Activated T-cell treated with anti-CD3 and anti-CD28 coated beads, Interleukin-2, amount 50 U/mL, for 24 hours (primary cell): ENCODE results near the gene GABARAPL1.
A peak's percentile ranks its signal among the peaks of the same experiment; 100 is the strongest.

Experiments
- DNase-seq: peaks from one replicate; pipeline ENCODE4 v3.0.0-alpha.2; 2020
- H3K27ac Mint-ChIP-seq: 2 replicates; pipeline ENCODE4 v1.8.0; 2020; ENCODE audit warnings: mild to moderate bottlenecking, mixed read lengths
- H3K27me3 Mint-ChIP-seq: 2 replicates; pipeline ENCODE4 v1.8.0; 2020; ENCODE audit warnings: mixed read lengths
- H3K36me3 Mint-ChIP-seq: 2 replicates; pipeline ENCODE4 v1.8.0; 2020; ENCODE audit warnings: low read depth, mixed read lengths
- H3K4me1 Mint-ChIP-seq: 2 replicates; pipeline ENCODE4 v1.8.0; 2020; ENCODE audit warnings: low read depth, mixed read lengths
- H3K4me3 Mint-ChIP-seq: 2 replicates; pipeline ENCODE4 v1.8.0; 2020; ENCODE audit warnings: mild to moderate bottlenecking, moderate library complexity, mixed read lengths
- H3K9me3 Mint-ChIP-seq: 2 replicates; pipeline ENCODE4 v1.8.0; 2020; ENCODE audit warnings: mixed read lengths

Gene GABARAPL1

DNA sequence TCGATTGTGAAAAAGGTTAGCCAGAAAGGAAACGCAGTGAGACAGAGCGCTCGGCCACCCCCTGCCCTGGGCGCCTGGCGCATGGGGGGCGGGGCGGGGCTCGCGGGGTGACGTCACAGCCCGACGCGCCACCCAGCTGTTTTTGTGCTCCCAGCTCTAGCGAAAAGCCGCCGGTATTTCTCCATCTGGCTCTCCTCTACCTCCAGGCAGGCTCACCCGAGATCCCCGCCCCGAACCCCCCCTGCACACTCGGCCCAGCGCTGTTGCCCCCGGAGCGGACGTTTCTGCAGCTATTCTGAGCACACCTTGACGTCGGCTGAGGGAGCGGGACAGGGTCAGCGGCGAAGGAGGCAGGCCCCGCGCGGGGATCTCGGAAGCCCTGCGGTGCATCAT is at the start of gene GABARAPL1:
Gene GABARAPL1, plus strand, starts transcription at position 139 of the 393 bp plus-strand sequence. Its CDS starts 253 bp downstream, at position 392.
- H3K36me3 Mint-ChIP-seq = peaks cover 7% of the 10 kb centered on the region
- no peaks in the 10 kb centered on the region for H3K9me3 Mint-ChIP-seq

GRCh38 chr12:10163084-10163483 is 49.6 kb upstream of the GABARAPL1 start:
- Mint-ChIP-seq H3K27ac (no peak overlapping the region), H3K36me3 (no peaks in the 10 kb centered on the region), H3K9me3 (no peaks in the 10 kb centered on the region), H3K27me3 (no peaks in the 10 kb centered on the region), H3K4me3 (no peak overlapping the region), H3K4me1 (no peaks in the 10 kb centered on the region)
- DNase-seq = no peak

More for the DNA sequence above, at the start of gene GABARAPL1:
- Mint-ChIP-seq H3K4me3 (peak within 1 kb of the TSS; percentile 82), H3K27me3 (no peaks in the 10 kb centered on the region), H3K4me1 (peaks cover 32% of the 10 kb centered on the region), H3K27ac (peak within 1 kb of the TSS; percentile 96)
- DNase-seq = peak; percentile 86

GRCh38 chr12:10165421-10165820 is 47.3 kb upstream of the GABARAPL1 start:
- Mint-ChIP-seq H3K27ac (no peak overlapping the region), H3K4me1 (no peaks in the 10 kb centered on the region), H3K4me3 (no peak overlapping the region), H3K27me3 (no peaks in the 10 kb centered on the region), H3K36me3 (no peaks in the 10 kb centered on the region), H3K9me3 (no peaks in the 10 kb centered on the region)
- DNase-seq = no peak

- Mint-ChIP-seq H3K36me3 (no peaks in the 10 kb centered on the region), H3K4me3 (no peak overlapping the region), H3K9me3 (no peaks in the 10 kb centered on the region), H3K27ac (no peak overlapping the region), H3K27me3 (peaks cover 5% of the 10 kb centered on the region), H3K4me1 (no peaks in the 10 kb centered on the region)
- DNase-seq = no peak
Measured at GRCh38 chr12:10167599-10167998, 45.1 kb upstream of the GABARAPL1 start.

DNA sequence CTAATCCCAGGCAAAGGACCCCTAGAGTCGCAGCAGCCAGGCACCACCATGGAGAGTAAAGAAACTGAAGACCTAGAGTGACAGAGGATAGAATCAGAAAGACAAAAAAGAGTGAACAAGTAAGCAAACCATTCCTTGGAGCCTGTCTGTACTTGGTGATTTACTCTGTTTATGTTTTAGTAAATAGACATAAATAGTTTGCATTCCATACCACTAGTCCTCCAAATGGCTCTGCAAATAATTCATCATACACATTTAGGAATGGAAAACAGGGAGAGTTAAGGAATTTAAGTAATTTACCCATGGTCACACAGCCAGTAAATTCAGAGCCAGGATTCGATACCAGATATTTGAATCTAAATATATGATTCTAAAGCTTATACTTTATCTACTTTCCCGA is 43.6 kb upstream of the GABARAPL1 start:
- no peaks in the 10 kb centered on the region for H3K36me3 Mint-ChIP-seq
- H3K4me1 Mint-ChIP-seq = no peaks in the 10 kb centered on the region

GRCh38 chr12:10170216-10170615 is 42.5 kb upstream of the GABARAPL1 start:
- Mint-ChIP-seq H3K27ac (no peak overlapping the region), H3K4me1 (no peaks in the 10 kb centered on the region), H3K36me3 (no peaks in the 10 kb centered on the region), H3K4me3 (no peak overlapping the region), H3K27me3 (peaks cover 15% of the 10 kb centered on the region), H3K9me3 (no peaks in the 10 kb centered on the region)
- DNase-seq = no peak

More for the DNA sequence above, 43.6 kb upstream of the GABARAPL1 start:
- H3K4me3 Mint-ChIP-seq = no peak overlapping the region
- H3K27ac Mint-ChIP-seq = no peak overlapping the region
- DNase-seq = no peak
- H3K9me3 Mint-ChIP-seq = no peaks in the 10 kb centered on the region
- H3K27me3 Mint-ChIP-seq = peaks cover 9% of the 10 kb centered on the region

- peaks cover 20% of the 10 kb centered on the region for H3K27me3 Mint-ChIP-seq
- H3K9me3 Mint-ChIP-seq = no peaks in the 10 kb centered on the region
- no peaks in the 10 kb centered on the region for H3K36me3 Mint-ChIP-seq
- no peak within 1 kb of the TSS for H3K4me3 Mint-ChIP-seq
- no peaks in the 10 kb centered on the region for H3K4me1 Mint-ChIP-seq
- DNase-seq = no peak
- H3K27ac Mint-ChIP-seq = no peak within 1 kb of the TSS
Measured at GRCh38 chr12:10171973-10172728, 40.5 kb upstream of the GABARAPL1 start, which contains the start of gene OLR1. OLR1 (minus strand) TSS chr12:10172132; CDS start chr12:10172077, 55 bp downstream.

DNA sequence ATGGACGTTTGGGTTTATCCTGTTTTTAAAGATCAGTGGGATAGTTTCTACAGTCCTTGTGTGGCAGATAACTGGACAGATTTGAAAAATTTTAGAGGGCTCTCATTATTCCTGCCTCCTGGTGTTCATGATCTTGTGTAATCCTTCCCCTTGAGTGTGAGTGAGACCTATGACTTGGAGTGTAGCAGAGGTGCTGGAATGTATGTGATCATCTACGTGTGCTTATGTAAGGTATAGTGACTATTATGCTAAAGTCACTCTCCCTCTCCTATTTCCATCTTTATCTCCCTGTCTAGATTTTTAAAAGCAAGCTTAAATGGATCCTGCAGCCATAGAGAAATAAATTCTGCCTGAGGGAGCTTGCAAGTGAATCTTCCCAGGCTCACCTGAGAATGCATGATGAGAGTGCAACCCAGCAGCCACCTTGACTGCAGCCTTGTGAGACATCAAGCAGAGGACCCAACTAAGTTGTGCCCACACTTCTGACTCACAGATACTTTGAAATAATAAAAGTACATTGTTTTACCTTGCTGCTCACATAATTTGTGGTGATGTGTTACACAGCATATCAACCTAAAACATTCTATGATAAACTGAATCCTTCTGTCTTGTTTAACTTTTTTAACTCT is 37.6 kb upstream of the GABARAPL1 start:
- Mint-ChIP-seq H3K27ac (no peak overlapping the region), H3K9me3 (no peaks in the 10 kb centered on the region), H3K36me3 (no peaks in the 10 kb centered on the region), H3K4me3 (no peak overlapping the region), H3K4me1 (no peaks in the 10 kb centered on the region), H3K27me3 (peaks cover 30% of the 10 kb centered on the region)
- no peak for DNase-seq

- Mint-ChIP-seq H3K9me3 (no peaks in the 10 kb centered on the region), H3K36me3 (no peaks in the 10 kb centered on the region), H3K27ac (no peak overlapping the region)
Measured at GRCh38 chr12:10175846-10176636, 36.6 kb upstream of the GABARAPL1 start.

GRCh38 chr12:10178821-10179220 is 33.9 kb upstream of the GABARAPL1 start, which contains the start of gene TMEM52B:
TMEM52B (plus strand) TSS chr12:10179032; CDS start chr12:10179575, 543 bp downstream.
- no peak within 1 kb of the TSS for H3K4me3 Mint-ChIP-seq
- H3K36me3 Mint-ChIP-seq = no peaks in the 10 kb centered on the region
- no peak within 1 kb of the TSS for H3K27ac Mint-ChIP-seq

More at GRCh38 chr12:10175846-10176636, 36.6 kb upstream of the GABARAPL1 start:
- Mint-ChIP-seq H3K4me3 (no peak overlapping the region), H3K4me1 (no peaks in the 10 kb centered on the region), H3K27me3 (peaks cover 36% of the 10 kb centered on the region)
- no peak for DNase-seq

GRCh38 chr12:10179776-10180181 is 32.9 kb upstream of the GABARAPL1 start:
- Mint-ChIP-seq H3K27me3 (peaks cover 41% of the 10 kb centered on the region), H3K4me1 (peaks cover 7% of the 10 kb centered on the region), H3K36me3 (no peaks in the 10 kb centered on the region), H3K9me3 (no peaks in the 10 kb centered on the region), H3K4me3 (no peak overlapping the region), H3K27ac (no peak overlapping the region)
- DNase-seq = no peak

More at GRCh38 chr12:10178821-10179220, 33.9 kb upstream of the GABARAPL1 start, which contains the start of gene TMEM52B:
- DNase-seq = no peak
- Mint-ChIP-seq H3K4me1 (peaks cover 7% of the 10 kb centered on the region), H3K9me3 (no peaks in the 10 kb centered on the region), H3K27me3 (peaks cover 36% of the 10 kb centered on the region)

GRCh38 chr12:10182354-10183049 is 30.2 kb upstream of the GABARAPL1 start:
- Mint-ChIP-seq H3K27ac (no peak overlapping the region), H3K36me3 (no peaks in the 10 kb centered on the region), H3K9me3 (no peaks in the 10 kb centered on the region), H3K4me1 (peaks cover 7% of the 10 kb centered on the region), H3K4me3 (no peak overlapping the region), H3K27me3 (peaks cover 47% of the 10 kb centered on the region)
- no peak for DNase-seq

GRCh38 chr12:10184261-10184843 is 28.3 kb upstream of the GABARAPL1 start:
- Mint-ChIP-seq H3K36me3 (no peaks in the 10 kb centered on the region), H3K4me1 (peaks cover 7% of the 10 kb centered on the region), H3K27me3 (peaks cover 40% of the 10 kb centered on the region), H3K4me3 (no peak overlapping the region), H3K9me3 (no peaks in the 10 kb centered on the region), H3K27ac (no peak overlapping the region)
- no peak for DNase-seq

- peaks cover 12% of the 10 kb centered on the region for H3K4me1 Mint-ChIP-seq
- H3K27ac Mint-ChIP-seq = no peak overlapping the region
- H3K36me3 Mint-ChIP-seq = no peaks in the 10 kb centered on the region
- no peaks in the 10 kb centered on the region for H3K9me3 Mint-ChIP-seq
- no peak overlapping the region for H3K4me3 Mint-ChIP-seq
- no peak for DNase-seq
- H3K27me3 Mint-ChIP-seq = peaks cover 28% of the 10 kb centered on the region
Measured at GRCh38 chr12:10186299-10186698, 26.4 kb upstream of the GABARAPL1 start.
